ENCODE data around the gene KAZN.

GRCh38 chr1:14924455-14925331 is 326.2 kb downstream of the KAZN start:
- TF ChIP-seq POLR2A (IDR thresholded peaks at IDR 0.05) (no peak), CTCF (IDR thresholded peaks at IDR 0.05) (peak in 1 of 7 experiments; percentile 17)
